HG03039 (cell line): Measurements from ENCODE around the gene CFAP99.
"Not testable (repeated sequence)": the region's sequence is repeated elsewhere in the genome, so short reads cannot be mapped to it uniquely, and the experiment has no call there.

Experiments
- ATAC-seq: cut with Tn5 transposase; IDR thresholded peaks from one replicate; pipeline ENCODE4 v1.9.1; 2021; ENCODE audit warnings: mild to moderate bottlenecking, moderate library complexity; ENCODE audit not compliant: unreplicated experiment

CFAP99 gene

GRCh38 chr4:2465032-2465431 is 46.3 kb downstream of the CFAP99 start:
- ATAC-seq = no peak

GRCh38 chr4:2465544-2465943 is 46.8 kb downstream of the CFAP99 start:
- ATAC-seq = not testable (repeated sequence)

DNA sequence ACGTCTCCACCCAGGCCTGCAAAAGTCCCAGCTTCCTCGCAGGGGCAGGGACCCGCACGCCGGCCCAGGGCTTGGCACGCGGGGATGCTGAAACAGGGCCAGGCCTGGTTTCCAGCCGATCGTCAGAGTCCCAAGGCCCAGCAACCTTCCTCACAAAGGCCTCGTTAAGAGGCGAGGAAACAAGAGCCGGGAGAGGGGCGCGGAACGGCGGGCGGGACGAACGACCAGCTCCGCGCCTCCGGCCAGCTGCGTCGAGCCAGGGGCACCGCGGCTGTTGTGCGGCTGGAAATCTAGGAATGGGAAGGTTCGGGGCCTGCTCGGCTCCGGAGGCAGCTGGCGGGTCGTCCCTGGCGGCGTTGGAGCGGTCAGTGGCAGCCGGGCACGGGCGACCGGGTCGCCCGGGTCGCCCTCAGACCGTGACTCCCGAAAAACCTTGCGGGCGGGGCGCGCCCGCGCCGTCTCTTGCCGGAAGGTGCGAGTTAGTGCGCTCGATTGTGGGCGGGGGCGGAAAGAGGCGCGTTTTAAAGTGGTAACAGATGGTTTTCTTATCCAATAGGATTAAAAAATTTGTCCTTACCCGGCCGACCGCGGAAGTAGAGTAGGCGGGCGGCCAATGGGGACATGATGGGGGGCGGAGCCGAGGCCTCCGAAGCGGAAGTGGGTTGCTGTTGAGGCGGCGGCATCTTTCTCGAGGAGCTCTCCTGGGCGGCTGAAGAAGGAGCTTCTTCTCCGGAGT is 49.9 kb downstream of the CFAP99 start, which contains the start of gene RNF4:
RNF4 (plus strand) TSS at position 651 of the 736 bp plus-strand sequence. CDS start 21,388 bp downstream, outside the sequence.
- ATAC-seq = peak; percentile 72

DNA sequence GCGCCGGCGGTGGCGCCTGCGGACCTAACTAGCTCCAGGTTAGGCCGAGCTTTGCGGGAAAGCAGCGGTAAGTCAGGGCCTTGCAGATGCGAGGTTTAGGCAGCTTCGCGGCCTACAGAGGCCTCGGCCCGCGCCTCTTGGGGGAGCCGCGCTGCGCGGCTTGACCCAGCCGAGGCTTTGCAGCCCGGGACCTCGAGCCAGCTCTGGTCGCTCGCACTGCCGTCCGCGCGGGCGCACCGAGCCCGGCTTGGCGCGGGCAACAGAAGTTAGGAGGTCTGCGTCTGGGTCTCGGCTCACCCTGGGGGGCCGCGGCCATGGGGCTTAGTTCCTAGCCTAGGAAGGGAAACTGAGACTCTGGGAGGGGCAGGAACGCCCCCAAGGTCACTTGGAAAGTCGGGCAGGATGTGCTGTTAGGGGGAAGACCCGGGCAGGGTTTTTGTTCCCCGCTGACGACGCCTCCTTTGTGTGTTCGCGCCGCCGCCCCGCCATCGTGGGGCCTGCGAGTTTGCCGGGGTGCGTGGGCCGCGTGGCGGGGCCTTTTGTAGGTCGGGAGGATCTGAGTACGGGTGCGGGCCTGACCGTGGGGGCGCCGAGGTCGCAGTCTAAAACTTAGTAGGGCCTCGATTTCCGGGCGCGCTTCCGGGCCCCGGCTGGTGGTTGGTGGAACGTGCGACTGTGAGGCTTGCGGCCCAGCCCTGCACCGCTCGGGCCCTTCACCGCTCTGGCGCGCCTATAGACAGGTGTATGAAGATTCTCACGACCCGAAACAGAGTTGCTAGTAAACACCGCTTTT is 50.6 kb downstream of the CFAP99 start:
- ATAC-seq = peak; percentile 30

- ATAC-seq = no peak
Measured at GRCh38 chr4:2470791-2471190, 52.0 kb downstream of the CFAP99 start.

- ATAC-seq = no peak
Measured at GRCh38 chr4:2472187-2472586, 53.4 kb downstream of the CFAP99 start.

DNA sequence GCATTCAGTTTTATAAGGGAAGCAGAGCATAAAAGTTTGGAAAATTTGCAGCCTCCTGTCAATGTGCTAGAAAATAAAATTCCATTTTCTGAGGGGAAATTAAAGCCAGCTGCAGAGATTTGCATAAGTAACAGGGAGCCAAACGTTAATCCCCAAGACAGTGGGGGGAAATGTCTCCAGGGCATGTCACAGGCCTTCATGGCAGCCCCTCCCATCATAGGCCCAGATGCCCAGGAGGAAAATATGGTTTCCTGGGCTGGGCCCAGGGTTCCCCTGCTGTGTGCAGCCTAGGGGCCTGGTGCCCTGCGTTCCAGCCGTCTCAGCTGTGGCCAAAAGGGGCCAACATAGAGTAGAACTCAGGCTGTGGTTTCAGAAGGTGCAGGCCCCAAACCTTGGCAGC is 59.5 kb downstream of the CFAP99 start:
- ATAC-seq = no peak

DNA sequence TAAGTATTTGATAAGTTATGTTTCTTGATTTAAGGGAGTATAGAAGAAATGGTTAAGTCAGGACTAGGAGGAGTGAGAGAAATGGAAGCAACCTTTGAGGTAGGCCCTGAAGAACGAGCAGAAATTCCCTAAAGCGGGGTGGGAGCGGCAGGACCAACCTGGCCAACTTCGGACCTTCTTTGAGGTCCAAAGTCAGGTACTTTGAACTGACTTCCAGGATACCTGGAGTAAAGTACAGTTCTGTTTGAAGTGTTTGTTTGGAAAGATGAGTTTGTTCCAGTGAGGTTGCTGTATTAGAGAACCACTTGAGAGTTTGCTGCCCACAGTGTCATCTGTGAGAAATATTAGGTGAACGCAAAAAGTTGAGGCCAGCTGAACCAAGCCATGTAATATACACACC is 61.9 kb downstream of the CFAP99 start:
- no peak for ATAC-seq

- ATAC-seq = no peak
Measured at GRCh38 chr4:2482192-2482591, 63.4 kb downstream of the CFAP99 start.

DNA sequence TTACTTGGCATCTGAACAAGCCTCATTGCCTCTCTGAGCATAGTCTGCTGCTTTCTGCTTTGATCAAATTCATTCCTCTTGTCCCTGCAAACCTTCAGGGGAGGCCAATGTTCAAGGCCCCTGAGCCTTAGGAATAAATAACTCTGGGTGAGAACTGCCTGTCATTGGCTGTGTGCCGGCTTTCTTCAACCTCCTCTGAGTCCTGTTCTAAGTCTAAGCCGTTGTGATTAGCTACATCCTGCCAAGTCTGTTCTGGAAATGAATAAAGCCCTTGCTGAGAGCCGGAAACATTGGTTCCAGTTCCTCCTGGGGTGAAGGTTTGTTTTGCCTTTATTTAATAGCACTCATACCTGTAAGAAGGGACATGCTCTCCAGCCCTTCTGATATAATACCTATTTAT is 63.9 kb downstream of the CFAP99 start:
- ATAC-seq = no peak

GRCh38 chr4:2483237-2483636 is 64.5 kb downstream of the CFAP99 start:
- ATAC-seq = no peak

DNA sequence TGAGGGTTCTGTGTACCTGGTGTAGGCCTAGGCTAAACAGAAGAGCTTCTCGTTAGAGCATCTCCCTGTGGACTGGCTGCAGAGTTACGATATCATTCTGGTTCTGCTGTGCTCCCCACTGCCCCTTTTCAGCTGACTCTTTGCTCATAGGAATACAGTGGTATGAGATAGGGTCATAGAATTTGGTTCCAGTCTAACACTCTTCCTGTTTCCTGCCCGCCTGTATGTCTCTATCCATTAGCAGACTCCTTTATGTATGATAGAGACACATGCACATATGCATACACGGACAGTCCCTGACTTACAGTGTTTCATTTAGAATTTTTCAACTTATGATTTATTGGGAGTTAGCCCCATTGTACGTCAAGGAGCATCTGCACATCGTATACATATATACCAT is 65.4 kb downstream of the CFAP99 start:
- no peak for ATAC-seq

- peak; percentile 48 for ATAC-seq
Measured at GRCh38 chr4:2484993-2485392, 66.2 kb downstream of the CFAP99 start.

- no peak for ATAC-seq
Measured at GRCh38 chr4:2485956-2486355, 67.2 kb downstream of the CFAP99 start.

DNA sequence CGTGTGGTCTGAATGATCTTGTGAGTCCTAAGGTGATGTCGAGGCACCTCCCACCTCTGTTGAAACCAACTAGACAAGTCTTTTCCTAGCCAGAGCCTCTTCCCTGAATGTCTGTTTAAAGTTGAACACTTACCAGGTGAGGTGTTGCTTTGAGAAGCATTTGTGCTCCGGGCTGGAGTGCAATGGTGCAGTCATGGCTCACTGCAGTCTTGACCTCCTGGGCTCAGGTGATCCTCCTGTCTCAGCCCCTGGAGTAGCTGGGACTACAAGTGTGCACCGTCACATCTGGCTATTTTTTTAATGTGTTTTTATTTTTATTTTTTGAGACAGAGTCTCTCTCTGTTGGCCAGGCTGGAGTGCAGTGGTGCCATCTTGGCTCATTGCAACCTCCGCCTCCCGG is 68.2 kb downstream of the CFAP99 start:
- ATAC-seq = no peak

DNA sequence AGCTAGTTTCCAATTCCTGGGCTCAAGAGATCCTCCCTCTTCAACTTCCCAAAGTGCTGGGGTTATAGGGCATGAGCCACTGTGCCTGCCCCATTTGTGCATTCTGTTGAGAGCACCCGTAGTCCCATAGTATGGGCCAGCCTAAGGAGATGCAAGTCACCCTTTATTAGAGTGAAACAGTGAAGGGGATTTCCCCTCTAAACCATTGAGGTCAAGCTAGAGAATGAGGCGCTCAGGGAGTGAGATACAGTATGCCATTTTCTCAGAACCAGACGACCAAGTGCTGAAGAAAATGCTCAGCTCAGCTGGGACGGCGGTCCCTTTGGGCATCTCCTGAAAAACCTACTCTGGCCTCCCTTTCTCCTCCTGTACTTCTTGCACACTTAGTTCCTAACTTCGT is 68.9 kb downstream of the CFAP99 start:
- ATAC-seq = peak; percentile 54

DNA sequence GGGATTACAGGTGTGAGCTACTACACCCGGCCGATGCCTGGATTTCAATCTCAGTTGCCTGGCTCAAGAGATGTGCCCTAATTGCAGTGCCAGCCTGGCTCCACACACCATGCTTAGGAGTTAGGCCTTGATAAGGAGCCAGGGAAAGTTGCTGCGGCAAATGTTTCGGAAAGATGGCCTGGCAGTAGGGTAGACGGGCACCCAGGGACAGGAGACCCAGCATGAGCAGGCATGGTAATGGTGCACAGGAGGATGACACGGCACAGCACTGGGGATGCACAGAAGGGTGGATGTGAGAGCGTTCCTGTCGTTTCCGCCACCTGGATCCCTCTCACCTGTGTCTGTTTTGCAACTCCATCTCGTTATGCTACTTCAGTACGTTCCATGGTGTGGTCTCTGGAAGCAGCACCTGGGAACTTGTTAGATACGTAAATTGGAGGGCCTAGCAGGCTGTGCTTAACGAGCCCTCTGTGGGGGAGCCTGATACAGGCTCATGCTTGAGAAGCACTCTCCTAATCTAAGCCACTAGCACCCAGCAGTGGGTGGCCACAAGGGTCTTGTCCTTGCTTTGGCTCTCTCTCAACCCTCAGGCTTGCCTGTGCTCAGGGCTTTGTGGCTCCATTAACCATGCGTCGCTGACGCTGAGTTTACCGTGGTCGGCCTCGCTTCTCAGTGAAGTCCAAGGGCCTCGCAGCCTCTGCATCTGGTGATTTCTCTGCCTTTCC is 70.5 kb downstream of the CFAP99 start:
- ATAC-seq = no peak

- no peak for ATAC-seq
Measured at GRCh38 chr4:2489841-2490552, 71.2 kb downstream of the CFAP99 start.

DNA sequence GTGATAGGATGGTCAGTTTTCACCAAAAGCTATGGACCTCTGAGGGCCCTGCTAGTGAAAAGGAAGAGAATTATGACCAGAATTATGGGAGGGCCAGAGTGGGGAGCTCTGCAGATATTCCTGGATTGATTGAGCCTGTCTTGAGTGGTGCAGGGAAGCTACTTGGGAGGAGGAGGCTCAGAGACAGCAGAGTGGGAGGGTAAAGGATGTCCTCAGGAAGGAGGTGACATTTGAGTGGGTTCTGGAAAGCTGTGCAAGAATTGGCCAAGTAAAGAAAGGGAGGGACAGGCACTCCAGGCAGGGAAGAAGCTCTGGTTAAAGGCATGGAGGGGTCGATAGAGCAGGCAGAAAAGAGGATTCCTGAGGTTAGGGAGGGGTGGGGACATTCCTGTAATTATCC is 74.2 kb downstream of the CFAP99 start:
- no peak for ATAC-seq

DNA sequence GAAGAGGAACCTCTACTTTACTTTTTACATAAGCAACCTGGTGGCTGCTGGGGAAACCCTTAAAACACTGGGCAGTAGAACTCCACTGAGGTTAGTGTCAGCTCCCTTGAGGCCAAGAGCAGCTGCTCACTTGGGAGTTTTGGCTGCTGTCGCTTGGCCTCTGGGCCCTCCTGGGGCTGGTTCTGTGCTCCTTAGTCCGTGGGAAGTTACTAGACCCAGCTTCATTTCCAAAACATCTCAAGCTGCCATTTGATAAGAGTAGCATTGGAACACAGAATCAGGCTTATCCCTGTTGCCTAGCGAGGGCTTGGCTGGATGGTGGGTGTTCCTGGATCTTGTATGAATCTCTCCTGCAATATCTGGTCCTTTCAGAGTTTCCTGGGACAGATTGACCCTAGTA is 76.2 kb downstream of the CFAP99 start:
- no peak for ATAC-seq

DNA sequence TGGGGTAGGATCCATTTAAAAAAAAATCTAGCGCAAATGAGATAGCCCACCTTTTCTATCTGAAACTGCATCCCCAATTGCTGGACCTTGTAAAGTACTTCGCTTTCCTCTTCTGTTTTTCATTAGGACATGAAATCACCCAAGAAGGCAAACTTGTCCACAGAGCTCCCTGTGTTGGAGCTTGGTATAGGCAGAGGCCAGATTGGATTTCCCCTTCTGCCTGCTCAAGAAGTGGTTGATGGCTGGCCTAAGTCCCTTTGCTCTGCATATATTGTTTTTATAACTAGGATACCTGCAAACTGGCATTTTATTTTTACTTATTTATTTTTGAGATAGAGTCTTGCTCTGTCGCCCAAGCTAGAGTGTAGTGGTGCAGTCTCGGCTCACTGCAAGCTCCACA is 78.6 kb downstream of the CFAP99 start:
- ATAC-seq = no peak
